DOHH2 (cell line): ENCODE measurements around the gene IBA57.

Experiments
- H3F3A ChIP-seq: fragments of 200-600 bp; sonication (generic), shearing (Covaris generic); 2 replicates; pipeline ENCODE4 v1.6.0; 2016; ENCODE audit warnings: antibody characterized with exemption, mild to moderate bottlenecking; ENCODE audit not compliant: control insufficient read depth, insufficient read depth
- H3K27ac ChIP-seq: fragments of 200-600 bp; sonication (generic); 2 replicates; pipeline ENCODE4 v1.5.1; 2014; ENCODE audit warnings: low read depth, mild to moderate bottlenecking, low read length, moderate library complexity
- H3K27me3 ChIP-seq: fragments of 200-600 bp; sonication (generic); 2 replicates; pipeline ENCODE4 v1.6.1; 2014; ENCODE audit warnings: mild to moderate bottlenecking, low read length, mixed read lengths; ENCODE audit not compliant: control insufficient read depth
- H3K36me3 ChIP-seq: fragments of 200-600 bp; sonication (generic); 2 replicates; pipeline ENCODE4 v1.6.1; 2014; ENCODE audit warnings: mild to moderate bottlenecking, low read length, moderate library complexity, mixed read lengths; ENCODE audit not compliant: control insufficient read depth
- H3K4me1 ChIP-seq: fragments of 200-600 bp; sonication (generic); 2 replicates; pipeline ENCODE4 v1.6.1; 2014; ENCODE audit warnings: mild to moderate bottlenecking, low read length, mixed read lengths; ENCODE audit not compliant: control insufficient read depth
- H3K4me2 ChIP-seq: fragments of 200-600 bp; sonication (generic); 2 replicates; pipeline ENCODE4 v1.6.0; 2014; ENCODE audit warnings: mild to moderate bottlenecking, low read length, moderate library complexity
- H3K4me3 ChIP-seq: fragments of 200-600 bp; sonication (generic); 2 replicates; pipeline ENCODE4 v1.5.1; 2014; ENCODE audit warnings: mild to moderate bottlenecking, low read length, mixed read lengths
- H3K79me2 ChIP-seq: fragments of 200-600 bp; sonication (generic); 2 replicates; pipeline ENCODE4 v1.6.1; 2014; ENCODE audit warnings: mild to moderate bottlenecking, low read length, mixed read lengths; ENCODE audit not compliant: control insufficient read depth
- H3K9me2 ChIP-seq: fragments of 200-600 bp; sonication (generic); replicated peaks from 2 replicates; pipeline ENCODE4 v1.6.1; 2014; ENCODE audit warnings: mild to moderate bottlenecking, low read length, mixed read lengths; ENCODE audit not compliant: control insufficient read depth
- H3K9me3 ChIP-seq: fragments of 200-600 bp; sonication (generic); 2 replicates; pipeline ENCODE4 v1.6.1; 2014; ENCODE audit warnings: antibody characterized with exemption, low read length, mixed read lengths; ENCODE audit not compliant: control insufficient read depth, insufficient read depth
- H4K20me1 ChIP-seq: fragments of 200-600 bp; sonication (generic); 2 replicates; pipeline ENCODE4 v1.6.0; 2014; ENCODE audit warnings: low read depth, mild to moderate bottlenecking, antibody characterized with exemption, low read length, moderate library complexity; ENCODE audit not compliant: control insufficient read depth, insufficient read depth
- EZH2phosphoT487 ChIP-seq: fragments of 200-600 bp; sonication (generic); IDR thresholded peaks from 2 replicates; pipeline ENCODE4 v1.6.1; 2017; ENCODE audit warnings: borderline replicate concordance, mild to moderate bottlenecking, antibody characterized with exemption, low read length, moderate library complexity, mixed read lengths
- TF ChIP-seq, protein P1 (sequence below): fragments of 200-600 bp; sonication (generic); IDR thresholded peaks from one replicate; pipeline ENCODE4 v1.5.1; 2014; ENCODE audit warnings: antibody characterized with exemption, mild to moderate bottlenecking, low read depth, low read length; ENCODE audit not compliant: poor library complexity, severe bottlenecking

IBA57 gene

DNA sequence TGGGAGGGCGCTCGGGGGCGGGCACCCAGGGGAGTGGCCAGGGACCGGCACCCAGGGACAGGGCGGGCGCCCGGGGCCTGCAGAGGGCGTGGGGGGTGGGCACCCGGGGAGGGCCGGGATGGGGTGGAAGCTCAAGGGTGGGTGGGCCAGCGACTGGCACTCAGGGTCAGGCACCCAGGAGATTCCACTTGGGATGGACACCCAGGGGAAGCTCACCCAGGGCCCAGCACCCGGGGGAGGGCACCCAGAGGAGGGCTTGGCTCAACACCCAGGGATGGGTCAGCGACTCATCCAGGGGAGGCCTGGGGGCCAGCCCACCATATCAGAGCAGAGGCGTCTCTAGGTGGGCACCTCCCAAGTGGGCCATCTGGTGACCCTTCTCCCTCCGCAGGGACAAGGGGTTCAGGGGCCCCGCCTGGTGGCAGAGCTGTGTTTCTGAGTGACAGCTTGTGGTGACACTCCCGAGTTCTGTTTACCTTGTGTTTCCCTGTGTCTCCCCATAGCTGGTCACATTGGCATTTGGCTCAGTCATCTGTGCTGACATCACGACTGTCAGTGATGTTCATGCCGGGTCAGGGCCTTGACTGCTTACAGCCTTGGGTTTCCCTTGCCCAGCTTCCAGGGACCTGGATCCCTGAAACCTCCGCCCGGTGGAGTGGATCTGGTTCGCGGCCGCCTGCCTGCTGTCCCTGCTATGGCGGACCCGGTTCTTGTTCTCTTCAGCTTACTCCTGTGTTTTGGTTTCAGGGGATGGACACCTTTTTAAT is 749 bp downstream of the IBA57 start:
- H4K20me1 ChIP-seq: peaks cover 6% of the 10 kb centered on the region; the same call in 1 of the 2 replicates
- H3K79me2 ChIP-seq: peaks cover 28% of the 10 kb centered on the region
- H3K4me2 ChIP-seq: peak overlapping the region; percentile 97
- H3K4me1 ChIP-seq: peaks cover 15% of the 10 kb centered on the region
- TF ChIP-seq, protein P1, sequence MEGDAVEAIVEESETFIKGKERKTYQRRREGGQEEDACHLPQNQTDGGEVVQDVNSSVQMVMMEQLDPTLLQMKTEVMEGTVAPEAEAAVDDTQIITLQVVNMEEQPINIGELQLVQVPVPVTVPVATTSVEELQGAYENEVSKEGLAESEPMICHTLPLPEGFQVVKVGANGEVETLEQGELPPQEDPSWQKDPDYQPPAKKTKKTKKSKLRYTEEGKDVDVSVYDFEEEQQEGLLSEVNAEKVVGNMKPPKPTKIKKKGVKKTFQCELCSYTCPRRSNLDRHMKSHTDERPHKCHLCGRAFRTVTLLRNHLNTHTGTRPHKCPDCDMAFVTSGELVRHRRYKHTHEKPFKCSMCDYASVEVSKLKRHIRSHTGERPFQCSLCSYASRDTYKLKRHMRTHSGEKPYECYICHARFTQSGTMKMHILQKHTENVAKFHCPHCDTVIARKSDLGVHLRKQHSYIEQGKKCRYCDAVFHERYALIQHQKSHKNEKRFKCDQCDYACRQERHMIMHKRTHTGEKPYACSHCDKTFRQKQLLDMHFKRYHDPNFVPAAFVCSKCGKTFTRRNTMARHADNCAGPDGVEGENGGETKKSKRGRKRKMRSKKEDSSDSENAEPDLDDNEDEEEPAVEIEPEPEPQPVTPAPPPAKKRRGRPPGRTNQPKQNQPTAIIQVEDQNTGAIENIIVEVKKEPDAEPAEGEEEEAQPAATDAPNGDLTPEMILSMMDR: peak; percentile 61
- no peak for TF ChIP-seq EZH2phosphoT487
- peak overlapping the region; percentile 85 for H3K4me3 ChIP-seq
- no peaks in the 10 kb centered on the region for H3K27me3 ChIP-seq
- no peaks in the 10 kb centered on the region for H3F3A ChIP-seq
- H3K9me3 ChIP-seq: no peaks in the 10 kb centered on the region
- no peaks in the 10 kb centered on the region for H3K36me3 ChIP-seq
- H3K27ac ChIP-seq: 0 out of 2 replicates have a peak overlapping the region, but pooled peaks have one; percentile 85
- no peaks in the 10 kb centered on the region for H3K9me2 ChIP-seq

DNA sequence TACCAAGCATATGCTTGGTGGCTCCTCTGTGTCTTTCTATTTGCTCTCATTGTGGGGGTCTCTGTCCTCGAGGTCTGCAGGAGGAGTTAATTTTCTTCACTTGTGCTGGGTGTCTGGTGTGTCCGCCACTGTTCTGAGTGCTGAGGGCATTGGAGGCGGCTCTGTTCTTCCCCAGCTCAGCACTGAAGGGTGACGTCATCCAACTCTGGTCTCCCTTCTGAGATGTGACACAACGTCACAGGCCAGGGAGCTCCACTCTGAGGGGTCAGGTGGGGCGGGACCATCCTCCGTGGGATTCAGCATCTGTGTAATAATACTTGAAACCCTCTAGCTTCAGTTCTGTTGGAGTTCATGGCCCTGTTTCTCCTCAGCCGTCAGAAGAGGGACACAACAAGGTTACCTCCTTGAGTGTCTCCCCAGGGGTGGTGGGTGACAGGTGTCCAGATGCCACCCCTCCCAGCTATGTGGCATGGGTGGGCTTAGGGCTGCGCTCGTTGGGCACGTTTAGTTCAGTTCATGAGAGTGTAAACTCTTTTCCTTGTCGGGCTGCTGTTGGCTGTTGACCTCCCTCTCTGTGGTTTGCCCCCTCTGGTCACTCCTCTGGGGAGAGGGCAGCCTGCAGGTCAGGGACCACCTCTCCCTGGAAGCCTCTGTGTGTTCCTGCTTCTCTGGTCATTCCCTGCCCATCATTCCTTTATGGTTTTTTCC is 3.1 kb downstream of the IBA57 start:
- H3K9me3 ChIP-seq: no peaks in the 10 kb centered on the region
- no peaks in the 10 kb centered on the region for H3K27me3 ChIP-seq
- H4K20me1 ChIP-seq: peaks cover 6% of the 10 kb centered on the region; the same call in 1 of the 2 replicates
- H3K4me1 ChIP-seq: peaks cover 12% of the 10 kb centered on the region
- H3K4me2 ChIP-seq: no peak overlapping the region
- no peaks in the 10 kb centered on the region for H3K36me3 ChIP-seq
- H3K79me2 ChIP-seq: peaks cover 42% of the 10 kb centered on the region
- TF ChIP-seq, protein P1: no peak
- no peak for TF ChIP-seq EZH2phosphoT487
- H3K4me3 ChIP-seq: no peak overlapping the region
- no peaks in the 10 kb centered on the region for H3F3A ChIP-seq
- H3K9me2 ChIP-seq: no peaks in the 10 kb centered on the region
- no peak overlapping the region for H3K27ac ChIP-seq

DNA sequence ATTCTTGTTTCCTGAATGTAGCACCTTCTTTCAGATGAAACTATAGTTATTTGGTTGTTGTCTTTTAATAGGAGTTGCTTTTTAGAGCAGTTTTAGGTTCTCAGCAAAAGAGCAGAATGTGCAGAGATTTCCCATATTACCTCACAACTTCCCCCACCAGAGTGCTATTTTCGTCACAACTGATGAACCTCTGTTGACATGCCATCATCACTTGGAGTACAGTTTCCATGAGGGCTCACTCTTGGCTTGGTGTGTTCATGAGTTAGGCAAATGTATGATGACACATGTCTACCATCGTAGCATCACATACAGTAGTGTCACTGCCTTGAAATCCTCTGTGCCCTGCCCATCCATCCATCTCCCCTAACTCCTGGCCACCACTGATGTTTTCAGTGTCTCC is 3.7 kb downstream of the IBA57 start:
- Histone ChIP-seq H3K27me3 (no peaks in the 10 kb centered on the region), H3F3A (no peaks in the 10 kb centered on the region), H3K27ac (no peak overlapping the region), H3K79me2 (peaks cover 44% of the 10 kb centered on the region), H3K9me3 (no peaks in the 10 kb centered on the region), H3K4me3 (no peak overlapping the region), H4K20me1 (peaks cover 6% of the 10 kb centered on the region; the same call in 1 of the 2 replicates), H3K4me2 (no peak overlapping the region), H3K9me2 (no peaks in the 10 kb centered on the region), H3K4me1 (peaks cover 12% of the 10 kb centered on the region), H3K36me3 (no peaks in the 10 kb centered on the region)
- TF ChIP-seq EZH2phosphoT487: no peak
- TF ChIP-seq, protein P1: no peak
